Skin epidermis (tissue), 12 donors: ENCODE data around the gene DRG2.

Source experiments
- H3K27ac ChIP-seq, 21 experiments: fragments of 200-600 bp; sonication (generic) in 11 of 21; one replicate each; pipeline ENCODE4 v1.5.0; 2020; ENCODE audit warnings: mild to moderate bottlenecking in 3 of 21, inconsistent platforms in 2 of 21, moderate library complexity in 2 of 21
- H3K4me3 ChIP-seq, 7 experiments: fragments of 200-600 bp; sonication (generic) in 2 of 7; one replicate each; pipeline ENCODE4 v1.5.0; 2020; ENCODE audit warnings: inconsistent platforms in 2 of 7, mild to moderate bottlenecking in 2 of 7, moderate library complexity in 1 of 7

DRG2 gene, protein sequence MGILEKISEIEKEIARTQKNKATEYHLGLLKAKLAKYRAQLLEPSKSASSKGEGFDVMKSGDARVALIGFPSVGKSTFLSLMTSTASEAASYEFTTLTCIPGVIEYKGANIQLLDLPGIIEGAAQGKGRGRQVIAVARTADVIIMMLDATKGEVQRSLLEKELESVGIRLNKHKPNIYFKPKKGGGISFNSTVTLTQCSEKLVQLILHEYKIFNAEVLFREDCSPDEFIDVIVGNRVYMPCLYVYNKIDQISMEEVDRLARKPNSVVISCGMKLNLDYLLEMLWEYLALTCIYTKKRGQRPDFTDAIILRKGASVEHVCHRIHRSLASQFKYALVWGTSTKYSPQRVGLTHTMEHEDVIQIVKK

DNA sequence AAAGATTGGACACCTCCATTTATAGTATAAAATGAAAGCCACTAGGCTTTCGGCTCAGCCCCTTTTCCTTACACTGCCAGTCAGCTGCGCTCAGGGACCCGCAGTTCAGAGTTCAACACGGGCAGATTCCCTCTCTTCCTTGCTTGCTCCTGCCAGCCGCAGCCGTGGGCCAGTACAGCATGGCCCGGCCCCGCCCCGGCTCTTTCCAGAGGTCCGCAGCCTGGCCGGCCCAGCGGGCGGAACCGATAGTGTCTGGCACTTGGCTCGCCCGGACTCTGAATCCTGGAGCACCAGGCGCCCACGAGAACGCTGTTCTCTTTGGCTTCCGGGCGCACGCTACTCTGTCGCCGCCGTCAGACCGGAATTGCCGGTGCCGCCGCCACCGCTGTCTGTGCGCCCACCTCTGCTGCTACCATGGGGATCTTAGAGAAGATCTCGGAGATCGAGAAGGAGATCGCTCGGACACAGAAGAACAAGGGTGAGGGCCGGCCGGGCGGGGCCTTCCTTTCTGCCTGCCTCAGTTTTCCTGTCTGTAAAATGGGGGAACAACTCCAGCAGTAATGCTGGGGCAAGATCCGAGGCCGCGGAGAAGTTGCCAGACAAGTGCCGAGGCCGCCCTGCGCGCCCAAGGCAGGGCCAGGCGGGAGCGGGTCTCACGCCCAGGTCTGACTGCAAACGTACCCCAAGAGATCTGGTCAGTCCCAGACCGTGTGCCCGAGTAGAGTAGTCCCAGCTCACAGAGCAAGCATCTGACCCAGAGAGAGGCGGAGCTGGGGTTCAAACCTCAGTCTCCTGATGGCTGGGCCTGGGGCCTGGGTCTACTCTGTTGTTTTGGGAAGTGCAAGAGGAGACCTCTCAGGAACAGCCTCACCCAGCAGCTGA is at the start of gene DRG2:
DRG2 (plus strand) TSS at position 339 of the 882 bp plus-strand sequence; CDS start at position 415, 76 bp downstream.
- H3K4me3 ChIP-seq, result peak within 1 kb of the TSS; percentile 51 to 93 (median 72)
- peak within 1 kb of the TSS in 20 of 21 experiments; percentile 45 to 94 (median 86) for H3K27ac ChIP-seq

DNA sequence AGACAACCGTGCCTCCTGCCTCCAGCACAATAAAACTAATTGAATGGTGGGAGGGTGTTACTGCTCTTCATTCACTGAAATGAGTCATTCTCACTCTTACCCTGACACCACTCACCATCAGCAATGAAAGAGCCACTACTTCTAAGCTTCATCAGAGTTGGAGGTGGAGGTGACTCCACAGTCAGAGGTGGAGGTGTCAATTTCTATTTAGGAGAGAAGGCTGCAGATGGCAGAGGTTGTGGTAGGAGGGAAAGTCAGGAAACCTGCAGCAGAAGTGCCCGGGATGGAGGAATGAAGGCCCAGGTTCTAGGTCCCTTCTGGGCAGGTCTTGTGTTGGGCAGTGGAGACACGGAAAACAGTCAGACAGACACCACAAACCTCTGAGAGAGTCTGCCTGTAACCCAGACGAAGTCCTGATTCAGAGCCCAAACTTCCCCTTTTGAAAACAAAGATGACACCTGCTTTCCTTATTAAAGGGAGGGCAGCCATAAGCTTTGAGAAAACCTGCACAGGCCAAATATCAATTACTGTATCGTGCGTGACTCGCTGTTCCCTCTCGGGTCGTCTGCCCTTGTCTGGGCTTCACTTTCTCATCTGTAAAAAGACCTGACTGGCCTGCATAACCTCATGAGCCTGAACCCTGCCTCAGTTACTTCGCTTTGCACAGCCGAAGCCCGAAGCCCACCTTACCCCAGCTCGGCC is 49.4 kb upstream of the DRG2 start:
- Histone ChIP-seq H3K27ac (peak overlapping the region in 20 of 21 experiments; percentile 51 to 90 (median 84)), H3K4me3 (peak overlapping the region; percentile 66 to 98 (median 88))

DNA sequence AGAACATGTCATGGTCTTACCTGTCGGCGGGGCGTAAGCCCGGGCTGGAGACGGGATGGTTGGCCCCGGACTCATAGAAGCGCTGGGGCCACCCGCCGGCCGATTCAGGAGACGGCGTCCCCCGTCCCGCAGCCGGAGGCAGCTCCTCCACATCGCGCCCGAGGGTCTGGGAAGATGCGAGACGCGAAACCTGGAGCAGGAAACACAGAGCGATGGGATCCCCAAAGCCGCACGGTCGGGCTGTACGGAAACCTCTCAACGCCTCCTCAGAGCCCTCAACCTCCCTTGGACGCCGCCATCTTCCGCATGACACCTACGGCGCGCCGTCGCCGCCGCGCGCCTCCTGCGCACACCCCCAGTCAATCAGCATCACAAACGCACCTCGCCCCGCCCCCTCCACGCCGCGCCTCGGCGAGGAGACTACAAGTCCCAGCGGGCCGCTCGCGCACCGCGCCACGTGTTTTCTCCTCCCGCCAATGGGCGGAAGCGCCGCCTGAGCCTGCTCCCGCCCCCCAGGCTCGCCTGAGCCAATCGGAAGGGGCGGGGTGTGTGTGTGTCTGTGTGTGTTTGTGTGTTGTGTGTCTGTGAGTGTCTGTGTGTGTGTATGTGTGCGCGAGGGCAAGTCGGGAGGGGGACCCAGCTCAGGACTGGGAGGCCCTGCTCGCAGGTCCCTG is 48.8 kb upstream of the DRG2 start, which contains the start of the genes ATPAF2 and GID4:
ATPAF2 (minus strand) TSS at position 308 of the 674 bp plus-strand sequence; CDS start at position 153, 155 bp downstream.
GID4 (plus strand) TSS at position 548 of the 674 bp plus-strand sequence; CDS start at position 605, 57 bp downstream.
- Histone ChIP-seq H3K4me3 (peak within 1 kb of the TSS; percentile 66 to 98 (median 88)), H3K27ac (peak within 1 kb of the TSS; percentile 36 to 92 (median 86))

DNA sequence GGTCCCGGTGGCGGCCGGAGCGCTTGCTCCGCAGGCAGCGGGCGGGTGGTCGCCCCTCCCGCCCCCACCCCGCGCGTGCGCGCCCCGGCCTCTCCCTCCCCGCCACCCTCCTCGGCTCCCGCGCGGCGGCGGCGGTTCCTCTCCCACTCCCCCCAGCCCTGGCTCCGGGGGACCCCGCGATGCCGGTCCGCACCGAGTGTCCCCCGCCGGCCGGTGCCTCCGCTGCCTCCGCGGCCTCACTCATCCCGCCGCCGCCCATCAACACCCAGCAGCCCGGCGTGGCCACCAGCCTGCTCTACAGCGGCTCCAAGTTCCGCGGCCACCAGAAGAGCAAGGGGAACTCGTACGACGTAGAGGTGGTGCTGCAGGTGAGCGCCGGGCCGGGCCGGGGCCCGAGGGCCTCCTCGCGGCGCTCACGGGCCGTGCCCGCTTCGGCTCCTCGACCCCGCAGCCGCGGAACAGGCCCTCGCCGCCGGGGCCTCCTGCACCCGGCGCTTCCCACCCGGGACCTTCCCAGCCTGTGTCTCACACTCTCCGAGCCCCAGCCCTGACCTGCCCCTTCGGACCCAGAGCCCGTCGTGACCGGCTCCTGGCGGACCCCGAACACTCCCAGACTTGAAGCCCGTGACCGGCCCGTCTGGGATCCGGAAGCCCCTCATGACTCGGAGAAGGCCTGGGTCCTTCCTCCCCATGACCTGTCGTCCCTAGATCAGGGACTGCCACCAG is 48.0 kb upstream of the DRG2 start:
- Histone ChIP-seq H3K27ac (peak overlapping the region; percentile 36 to 92 (median 86)), H3K4me3 (peak overlapping the region; percentile 66 to 98 (median 88))

DNA sequence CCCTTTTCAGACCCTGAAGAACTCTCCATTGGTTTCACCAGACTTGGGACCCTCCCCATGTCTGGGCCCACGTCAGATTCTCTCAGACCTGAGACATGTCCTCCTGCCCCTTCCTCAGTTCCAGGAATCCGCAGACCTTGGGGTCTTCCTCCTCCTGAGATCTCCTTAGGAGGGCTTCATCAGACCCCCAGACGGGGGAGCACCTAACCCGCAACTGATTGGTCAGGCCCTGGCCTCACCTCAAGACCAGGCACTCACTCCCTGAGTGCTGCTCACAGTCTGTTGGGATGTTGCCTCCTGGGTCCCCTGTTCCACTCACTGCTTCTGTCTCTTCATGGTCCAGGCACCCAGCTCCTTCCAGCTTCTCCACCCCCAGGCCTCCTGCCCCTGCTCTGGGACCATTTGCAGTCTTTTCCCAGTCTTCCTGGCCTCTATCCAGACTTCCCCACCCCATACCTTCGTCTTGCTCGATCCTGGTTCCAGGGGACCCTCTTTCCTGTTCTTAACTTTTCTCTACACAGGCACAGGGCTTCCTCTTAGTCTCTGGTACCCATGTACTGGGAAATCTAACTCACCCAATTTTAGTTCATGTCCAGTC is 47.4 kb upstream of the DRG2 start:
- Histone ChIP-seq H3K27ac (peak overlapping the region in 20 of 21 experiments; percentile 70 to 92 (median 86)), H3K4me3 (peak overlapping the region; percentile 66 to 98 (median 88))

DNA sequence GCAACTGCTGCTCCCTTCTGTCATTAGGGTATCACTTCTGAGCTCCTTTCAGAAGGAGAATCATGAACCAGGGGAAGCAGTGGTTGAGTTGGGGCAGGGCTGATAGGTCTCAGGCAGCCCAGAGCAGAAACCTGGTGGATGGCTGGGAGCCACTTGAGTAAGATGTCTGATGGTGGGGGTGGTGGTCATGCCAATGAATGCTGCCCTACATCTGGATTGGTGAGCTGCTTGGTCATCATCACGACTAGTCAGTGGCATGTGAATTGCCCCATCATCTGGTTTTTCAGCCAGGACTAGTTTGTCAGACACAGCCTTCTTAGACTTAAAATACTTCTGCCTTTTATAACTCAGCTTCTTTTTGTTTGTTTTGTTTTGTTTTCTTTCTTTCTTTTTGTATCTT is 46.0 kb upstream of the DRG2 start:
- peak overlapping the region in 6 of 21 experiments; percentile 5 to 90 (median 15) for H3K27ac ChIP-seq
- H3K4me3 ChIP-seq, result no peak overlapping the region

DNA sequence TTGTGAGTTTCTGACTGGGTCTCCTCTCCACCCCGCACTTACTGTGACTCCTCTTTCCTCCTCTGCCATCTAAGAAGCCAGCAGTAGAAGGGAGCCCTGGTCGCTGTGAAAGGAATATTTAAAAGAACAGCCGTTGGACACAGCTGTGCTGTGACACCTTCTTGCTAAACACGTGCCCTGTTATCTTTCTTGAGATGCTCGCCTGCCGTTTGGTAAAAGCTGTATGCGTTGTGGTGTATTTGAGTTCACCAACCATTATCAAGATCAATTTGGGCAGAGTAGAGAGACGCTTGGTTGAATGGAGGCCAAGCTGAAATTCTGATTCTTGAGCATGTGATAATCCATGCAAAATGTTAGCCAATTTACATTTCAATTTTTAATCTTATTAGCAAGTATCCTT is 44.8 kb upstream of the DRG2 start:
- peak overlapping the region in 1 of 21 experiments; percentile 5 for H3K27ac ChIP-seq
- H3K4me3 ChIP-seq, result no peak overlapping the region

DNA sequence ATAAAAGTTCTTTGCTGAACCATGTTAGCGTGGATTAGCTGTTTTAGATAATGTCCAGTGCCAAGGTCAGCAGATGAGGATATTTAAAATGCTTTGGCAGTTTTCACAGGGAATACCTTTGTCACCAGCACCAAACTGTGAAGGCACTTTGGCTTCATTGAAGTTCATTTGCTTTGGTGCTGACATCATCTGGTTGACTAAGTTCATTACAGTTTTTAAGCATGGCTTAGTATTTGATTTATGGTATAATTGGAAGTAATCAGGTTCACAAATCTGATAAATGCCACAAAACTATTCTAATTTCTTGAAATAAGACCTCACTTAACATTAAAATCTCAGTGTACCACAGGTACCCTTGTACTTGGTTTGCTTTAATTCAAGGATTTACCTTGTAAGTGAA is 44.3 kb upstream of the DRG2 start:
- no peak overlapping the region for H3K27ac ChIP-seq
- H3K4me3 ChIP-seq, result no peak overlapping the region

DNA sequence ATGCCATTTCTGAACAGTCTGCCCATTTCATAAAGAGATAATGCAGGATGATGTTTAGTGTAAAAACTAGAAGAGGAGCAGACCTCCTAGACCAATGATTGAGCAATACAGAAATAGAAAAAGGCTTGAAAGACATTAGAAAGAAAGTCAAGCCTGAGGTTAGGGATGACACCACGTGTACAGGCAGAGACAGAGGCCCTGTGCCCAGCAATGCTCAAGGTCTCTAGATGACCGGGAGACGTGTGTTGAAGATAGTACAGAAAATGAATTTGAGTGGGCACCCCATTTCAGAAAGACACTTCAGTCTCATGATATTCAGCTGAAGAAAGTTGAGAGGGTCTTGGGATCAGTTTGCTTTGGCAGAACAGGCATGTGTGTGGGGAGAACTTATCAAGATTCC is 43.1 kb upstream of the DRG2 start:
- no peak overlapping the region for H3K27ac ChIP-seq
- H3K4me3 ChIP-seq, result no peak overlapping the region

DNA sequence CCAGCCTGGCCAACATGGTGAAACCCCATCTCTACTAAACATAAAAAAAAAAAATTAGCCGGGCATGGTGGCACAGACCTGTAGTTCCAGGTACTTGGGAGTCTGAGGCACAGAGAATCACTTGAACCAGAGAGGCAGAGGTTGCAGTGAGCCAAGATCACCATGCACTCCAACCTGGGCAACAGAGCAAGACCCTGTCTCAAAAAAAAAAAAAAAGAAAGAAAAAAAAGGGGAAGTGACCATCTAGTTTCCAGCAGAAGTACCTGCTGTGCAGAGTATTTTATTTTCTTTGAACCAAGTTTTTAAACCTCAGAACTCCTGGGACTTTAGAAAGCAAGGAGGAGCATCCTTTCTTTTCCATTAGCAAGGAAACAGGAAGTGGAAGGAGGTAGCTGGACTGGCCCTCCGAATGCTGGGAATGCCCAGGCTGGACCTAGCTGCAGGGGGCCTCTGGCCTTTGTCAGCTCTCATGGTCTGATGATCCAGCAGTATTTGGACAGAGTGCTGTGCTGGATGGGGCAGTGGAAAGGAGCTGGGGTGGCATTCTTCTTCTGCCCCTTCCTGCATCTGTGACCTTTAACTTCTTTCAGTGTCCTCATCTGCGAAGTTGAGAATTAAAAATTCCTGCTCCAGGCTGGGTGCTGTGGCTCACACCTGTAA is 41.9 kb upstream of the DRG2 start:
- Histone ChIP-seq H3K27ac (no peak overlapping the region), H3K4me3 (no peak overlapping the region)

DNA sequence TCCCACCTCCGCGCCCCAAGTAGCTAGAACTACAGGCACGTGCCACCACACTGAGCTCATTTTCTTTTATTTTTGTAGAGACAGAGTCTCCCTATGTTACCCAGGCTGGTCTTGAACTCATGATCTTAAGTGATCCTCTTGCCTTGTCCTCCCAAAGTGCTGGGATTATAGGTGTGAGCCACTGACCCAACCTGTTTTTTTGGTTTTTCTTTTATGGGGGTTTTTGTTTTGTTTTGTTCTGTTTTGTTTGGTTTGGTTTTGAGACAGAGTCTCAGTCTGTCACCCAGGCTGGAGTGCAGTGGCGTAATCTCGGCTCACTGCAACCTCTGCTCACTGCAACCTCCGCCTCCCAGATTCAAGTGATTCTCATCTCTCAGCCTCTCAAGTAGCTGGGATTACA is 32.2 kb upstream of the DRG2 start:
- no peak overlapping the region for H3K4me3 ChIP-seq
- no peak overlapping the region for H3K27ac ChIP-seq

DNA sequence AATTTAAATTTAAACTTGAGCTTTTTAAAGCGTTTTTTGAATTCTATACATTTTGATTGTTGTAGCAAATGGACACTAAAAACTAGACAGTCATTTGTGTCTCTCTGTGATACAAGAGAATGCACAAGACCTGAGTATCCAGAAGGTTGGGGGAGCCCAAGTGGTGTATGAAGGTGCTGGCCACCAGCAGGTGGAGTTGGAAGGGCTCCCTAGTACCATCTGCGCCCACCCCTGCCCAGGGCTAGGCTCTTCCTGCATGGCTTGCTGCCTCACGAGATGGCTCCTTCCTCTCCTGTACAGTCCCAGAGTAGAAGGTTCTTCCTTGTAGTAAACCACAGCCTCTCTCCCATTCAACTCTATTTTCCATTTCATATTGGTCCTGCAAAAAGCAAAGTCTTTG is 31.5 kb upstream of the DRG2 start:
- Histone ChIP-seq H3K4me3 (no peak overlapping the region), H3K27ac (no peak overlapping the region)

DNA sequence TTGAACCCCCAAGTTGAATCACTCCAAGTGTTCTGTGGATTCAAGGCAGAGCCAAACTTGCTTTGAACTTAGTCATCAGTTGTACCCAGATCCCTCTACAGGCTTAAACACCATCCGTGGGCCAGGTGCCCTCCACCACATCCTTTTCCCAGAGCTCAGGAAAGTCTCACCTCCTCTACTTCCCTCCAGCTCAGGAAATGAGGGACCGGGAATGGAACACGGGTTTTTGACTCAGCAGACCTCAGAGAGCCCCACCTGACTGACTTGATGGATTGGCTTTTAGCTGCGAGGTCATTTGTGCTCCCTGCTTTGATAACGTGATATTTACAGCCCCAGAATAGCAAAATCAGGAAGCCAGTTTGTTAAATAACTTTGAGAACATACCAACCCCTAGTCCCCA is 28.5 kb upstream of the DRG2 start:
- H3K27ac ChIP-seq, result no peak overlapping the region
- H3K4me3 ChIP-seq, result no peak overlapping the region

DNA sequence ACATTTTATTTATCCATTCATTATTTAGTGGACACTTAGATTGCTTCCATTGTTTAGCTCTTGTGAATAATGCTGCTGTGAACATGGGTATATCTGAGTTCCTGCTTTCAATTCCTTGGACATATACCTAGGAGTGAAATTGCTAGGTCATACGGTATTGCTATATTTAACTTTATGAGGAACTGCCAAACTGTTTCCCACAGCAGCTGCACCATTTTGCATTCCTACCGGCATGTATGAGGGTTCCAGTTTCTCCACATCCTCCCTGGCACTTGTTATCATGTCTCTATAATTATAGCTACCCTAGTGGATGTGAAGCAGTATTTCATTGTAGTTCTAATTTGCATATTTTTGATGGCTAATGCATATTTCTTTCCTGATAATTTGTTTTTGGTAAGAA is 23.7 kb upstream of the DRG2 start:
- Histone ChIP-seq H3K27ac (no peak overlapping the region), H3K4me3 (no peak overlapping the region)

DNA sequence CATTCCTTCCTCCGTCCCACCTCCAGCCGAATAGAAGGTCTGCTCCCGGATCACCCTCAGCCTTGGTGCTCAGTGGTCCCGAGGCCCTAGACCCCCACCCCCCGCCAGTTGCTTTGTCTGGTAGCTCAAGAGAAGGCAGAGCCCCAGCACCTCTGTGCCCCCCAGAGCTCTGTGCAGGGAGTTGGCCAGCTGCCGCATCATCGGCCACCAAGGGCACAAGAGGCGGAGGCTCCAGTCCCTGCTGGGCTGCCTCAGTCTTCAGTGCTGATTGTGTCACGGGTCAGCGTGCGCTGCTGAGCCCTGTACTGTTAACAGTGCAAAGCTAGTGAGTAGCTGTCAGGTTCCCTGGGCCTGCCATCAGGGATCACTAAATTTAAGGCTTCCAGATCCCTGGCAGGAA is 22.2 kb upstream of the DRG2 start:
- Histone ChIP-seq H3K4me3 (no peak overlapping the region), H3K27ac (no peak overlapping the region)

DNA sequence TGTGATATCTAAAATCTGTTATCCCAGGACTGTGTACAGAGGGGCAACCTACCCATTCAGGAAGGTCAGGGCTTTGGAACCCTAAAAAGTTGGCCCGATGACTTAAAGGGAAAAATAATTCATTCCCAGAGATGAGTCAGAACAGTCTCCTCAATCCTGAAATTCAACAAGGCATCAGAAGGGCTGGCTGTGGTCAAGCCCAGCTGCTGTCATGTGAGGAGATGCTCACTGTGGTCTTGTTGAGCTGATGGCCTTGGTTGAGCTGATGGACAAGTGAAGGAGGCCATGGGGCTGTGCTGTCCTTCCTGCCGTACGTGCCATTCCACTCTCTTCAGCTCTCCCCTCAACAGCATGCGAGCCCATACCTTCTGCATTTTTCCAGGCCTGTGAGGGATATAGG is 20.9 kb upstream of the DRG2 start:
- Histone ChIP-seq H3K27ac (no peak overlapping the region), H3K4me3 (no peak overlapping the region)

DNA sequence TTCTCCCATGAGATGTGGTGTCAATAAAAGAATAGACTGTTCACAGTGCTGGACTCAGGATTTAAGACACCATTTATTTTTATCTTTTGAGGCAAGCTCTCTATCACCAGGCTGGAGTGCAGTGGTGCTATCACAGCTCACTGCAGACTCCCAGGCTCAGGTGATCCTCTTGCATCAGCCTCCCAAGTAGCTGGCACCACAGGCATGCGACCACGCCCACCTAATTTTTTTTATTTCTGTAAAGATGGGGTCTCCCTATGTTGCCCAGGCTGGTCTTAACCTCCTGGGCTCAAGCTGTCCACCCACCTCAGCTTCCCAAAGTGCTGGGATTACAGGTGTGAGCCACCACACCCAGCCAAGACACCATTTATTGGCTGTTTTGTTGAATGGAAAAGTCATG is 18.6 kb upstream of the DRG2 start:
- H3K27ac ChIP-seq, result no peak overlapping the region
- no peak overlapping the region for H3K4me3 ChIP-seq

DNA sequence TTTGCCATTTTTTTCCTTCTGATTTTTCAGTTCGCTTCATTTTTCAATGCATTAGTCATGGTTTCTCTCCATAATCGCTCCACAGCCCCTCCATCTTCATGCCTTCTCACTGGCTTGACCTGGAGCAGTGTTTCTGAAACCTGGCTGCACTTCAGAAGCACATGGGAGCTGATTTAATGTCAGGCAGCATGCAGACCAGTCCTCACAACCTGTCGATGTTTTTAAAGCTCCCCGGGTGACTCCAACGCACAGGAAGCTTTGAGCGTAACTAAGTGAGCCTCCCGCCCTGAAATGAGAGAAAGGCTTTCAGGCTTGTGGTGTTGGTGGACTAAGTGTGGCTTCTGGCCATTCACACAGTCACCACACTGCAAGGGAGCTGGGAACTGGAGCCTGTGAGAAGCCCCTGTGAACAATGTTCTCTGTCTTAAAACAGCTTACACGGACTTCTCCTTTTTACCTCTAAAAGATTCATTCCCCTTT is 16.8 kb upstream of the DRG2 start:
- Histone ChIP-seq H3K27ac (no peak overlapping the region), H3K4me3 (no peak overlapping the region)
